HPDE6-E6E7 (cell line): ENCODE data around the gene CCDC102B.
"Not testable (repeated sequence)": the region's sequence is repeated elsewhere in the genome, so short reads cannot be mapped to it uniquely, and the experiment has no call there.

Experiments used
- DNase-seq: peaks from one replicate; pipeline ENCODE4 v3.0.0; 2011; ENCODE audit warnings: missing footprints; ENCODE audit errors: extremely low spot score

The CCDC102B gene

GRCh38 chr18:68797871-68798270 is at the start of gene CCDC102B:
Gene CCDC102B, plus strand, starts transcription at chr18:68798080. Its CDS starts 38,684 bp downstream, at chr18:68836764.
- no peak for DNase-seq

DNA sequence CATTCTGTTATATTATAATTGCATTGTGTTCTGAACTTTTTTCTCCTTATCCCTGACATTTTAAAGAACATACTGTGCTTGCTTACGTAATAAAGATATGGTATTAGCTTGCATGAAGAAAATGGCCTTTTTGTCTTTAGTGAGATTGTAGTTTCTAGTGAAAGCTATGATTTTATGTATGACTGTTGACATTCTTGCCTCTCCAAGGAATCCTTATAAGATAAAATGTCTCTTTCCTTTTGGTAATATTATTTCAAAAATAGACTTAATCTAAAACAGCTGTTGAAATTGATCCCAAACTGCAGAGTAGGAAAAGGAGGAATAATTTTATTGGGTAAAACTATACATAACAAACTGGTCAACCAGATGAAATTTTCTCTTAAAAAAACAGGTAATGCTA is 40.8 kb upstream of the CCDC102B start:
- DNase-seq = no peak

GRCh38 chr18:68759308-68759707 is 38.6 kb upstream of the CCDC102B start:
- DNase-seq = no peak

- DNase-seq = no peak
These were observed 34.8 kb upstream of the CCDC102B start for GRCh38 chr18:68763083-68763482.

- DNase-seq = no peak
These were observed 33.9 kb upstream of the CCDC102B start for GRCh38 chr18:68764016-68764415.

GRCh38 chr18:68766433-68766832 is 31.4 kb upstream of the CCDC102B start:
- no peak for DNase-seq

GRCh38 chr18:68769461-68769860 is 28.4 kb upstream of the CCDC102B start:
- DNase-seq = no peak

DNA sequence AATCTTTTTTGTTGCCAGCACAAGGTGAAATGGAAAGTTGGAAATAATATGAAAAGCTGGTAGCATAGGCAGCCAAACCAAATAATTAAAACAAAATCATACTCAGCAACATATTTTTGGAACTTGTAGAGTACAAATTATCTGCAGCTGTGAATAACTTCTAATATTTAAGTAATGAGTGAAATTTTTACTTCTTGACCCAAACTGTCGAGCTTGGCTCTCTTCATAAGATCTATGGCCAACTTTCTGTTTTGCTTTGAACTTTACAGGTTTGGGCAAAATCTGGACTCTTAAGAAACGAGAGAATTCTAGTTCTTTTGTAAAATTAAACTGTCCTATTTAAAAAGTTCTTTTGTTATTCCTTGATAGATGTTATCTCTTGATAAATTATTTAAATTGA is 25.6 kb upstream of the CCDC102B start:
- no peak for DNase-seq

- DNase-seq = no peak
These were observed 19.5 kb upstream of the CCDC102B start for GRCh38 chr18:68778280-68778886.

DNA sequence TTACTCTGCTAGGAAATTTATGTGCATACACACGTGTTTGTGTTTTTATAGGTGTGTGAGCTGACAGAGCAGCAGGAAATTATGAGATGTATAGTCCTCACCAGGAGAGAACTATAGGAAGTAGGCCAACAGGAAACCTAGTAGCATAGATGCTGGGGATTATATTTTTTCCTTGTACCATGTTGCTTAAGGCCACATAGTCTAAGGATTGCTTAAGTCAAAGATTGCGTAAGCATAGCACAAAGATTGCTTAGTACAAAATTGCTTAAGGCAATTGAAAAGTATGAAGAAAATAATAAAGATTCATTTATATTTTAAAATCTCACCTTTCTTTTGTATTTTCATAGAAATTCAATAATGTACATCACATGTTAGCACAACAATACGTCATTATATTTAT is 18.7 kb upstream of the CCDC102B start:
- no peak for DNase-seq

- no peak for DNase-seq
These were observed 16.9 kb upstream of the CCDC102B start for GRCh38 chr18:68780802-68781635.

DNA sequence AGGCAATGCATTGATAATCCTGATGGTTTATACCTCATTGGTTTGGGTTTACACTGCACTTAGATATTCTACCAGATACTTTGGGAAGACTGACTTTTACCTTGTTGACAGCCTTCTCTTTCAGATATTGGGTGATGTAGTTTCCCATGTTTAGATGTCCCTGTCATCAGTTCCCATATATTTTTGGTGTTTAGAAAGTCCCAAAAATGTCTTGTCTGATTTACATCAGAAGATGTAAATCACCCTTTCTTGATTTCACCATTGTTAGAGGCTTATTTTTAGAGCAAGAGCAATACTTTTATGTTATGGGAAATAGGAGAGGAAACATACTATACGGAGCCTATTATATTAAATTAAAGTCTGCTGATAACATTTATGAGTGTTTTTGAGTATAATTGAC is 14.4 kb upstream of the CCDC102B start:
- no peak for DNase-seq

- DNase-seq = no peak
These were observed 13.8 kb upstream of the CCDC102B start for GRCh38 chr18:68784071-68784470.

DNA sequence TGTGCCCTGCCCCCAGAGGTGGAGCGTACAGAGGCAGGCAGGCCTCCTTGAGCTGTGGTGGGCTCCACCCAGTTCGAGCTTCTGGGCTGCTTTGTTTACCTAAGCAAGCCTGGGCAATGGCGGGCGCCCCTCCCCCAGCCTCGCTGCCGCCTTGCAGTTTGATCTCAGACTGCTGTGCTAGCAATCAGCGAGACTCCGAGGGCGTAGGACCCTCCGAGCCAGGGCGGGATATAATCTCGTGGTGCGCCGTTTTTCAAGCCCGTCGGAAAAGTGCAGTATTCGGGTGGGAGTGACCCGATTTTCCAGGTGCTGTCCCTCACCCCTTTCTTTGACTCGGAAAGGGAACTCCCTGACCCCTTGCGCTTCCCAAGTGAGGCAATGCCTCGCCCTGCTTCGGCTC is 7.6 kb upstream of the CCDC102B start:
- not testable (repeated sequence) for DNase-seq

DNA sequence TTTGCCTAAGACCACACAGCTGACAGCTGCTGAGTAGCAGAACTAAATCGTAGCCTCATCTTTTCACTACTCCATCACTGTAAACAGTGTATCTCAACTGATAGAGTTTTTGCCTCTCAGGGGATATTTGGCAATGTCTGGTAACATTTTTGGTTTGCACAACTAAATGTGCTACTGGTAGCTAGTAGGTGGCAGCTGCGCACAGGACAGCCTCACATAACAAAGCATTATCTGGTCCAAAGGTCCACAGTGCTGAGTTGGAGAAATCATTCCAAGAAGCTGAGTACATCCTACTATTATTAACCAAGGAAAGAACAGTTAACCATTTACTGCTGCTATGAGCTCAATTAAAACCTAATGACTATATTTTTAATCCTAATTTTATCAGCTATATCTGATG is 6.1 kb upstream of the CCDC102B start:
- no peak for DNase-seq

DNA sequence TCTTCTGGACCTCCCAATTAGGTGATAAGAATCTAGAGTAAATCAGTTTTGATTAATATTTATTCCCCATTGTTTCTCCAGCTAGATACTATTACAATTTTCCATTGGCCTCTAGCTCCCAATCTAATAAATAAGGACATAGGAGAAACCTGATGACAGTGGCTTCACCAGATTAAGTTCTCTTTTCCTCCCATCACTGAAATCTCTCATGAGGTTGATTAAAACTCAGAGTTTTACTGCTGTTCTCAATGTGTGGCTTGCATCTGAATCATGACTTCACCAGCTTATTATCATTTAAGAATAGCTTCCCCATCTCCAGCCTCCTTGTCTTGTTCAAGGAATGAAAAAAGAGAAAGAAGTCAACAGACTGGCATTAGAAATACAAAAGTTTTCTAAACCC is 3.9 kb upstream of the CCDC102B start:
- no peak for DNase-seq

GRCh38 chr18:68796936-68797690 is 767 bp upstream of the CCDC102B start:
- no peak for DNase-seq

DNA sequence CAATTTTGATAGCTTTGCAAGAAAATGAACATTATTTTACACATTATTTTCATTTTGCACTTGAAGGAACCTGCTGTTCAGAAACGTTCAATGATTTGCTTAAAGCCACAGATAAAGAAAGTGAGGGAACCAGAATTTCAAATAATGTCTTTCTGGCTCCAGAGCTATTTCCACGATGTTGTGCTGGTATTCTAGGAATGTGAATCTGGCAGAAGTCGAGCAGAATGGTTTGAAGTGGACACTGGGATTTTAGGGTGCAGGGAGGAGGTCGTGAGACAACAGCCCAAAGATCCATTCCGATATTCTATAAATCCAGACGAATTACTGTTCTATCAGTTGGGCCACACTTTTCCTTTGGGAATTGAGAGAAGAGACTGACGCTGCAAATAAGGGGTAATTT is 2.2 kb downstream of the CCDC102B start:
- no peak for DNase-seq

DNA sequence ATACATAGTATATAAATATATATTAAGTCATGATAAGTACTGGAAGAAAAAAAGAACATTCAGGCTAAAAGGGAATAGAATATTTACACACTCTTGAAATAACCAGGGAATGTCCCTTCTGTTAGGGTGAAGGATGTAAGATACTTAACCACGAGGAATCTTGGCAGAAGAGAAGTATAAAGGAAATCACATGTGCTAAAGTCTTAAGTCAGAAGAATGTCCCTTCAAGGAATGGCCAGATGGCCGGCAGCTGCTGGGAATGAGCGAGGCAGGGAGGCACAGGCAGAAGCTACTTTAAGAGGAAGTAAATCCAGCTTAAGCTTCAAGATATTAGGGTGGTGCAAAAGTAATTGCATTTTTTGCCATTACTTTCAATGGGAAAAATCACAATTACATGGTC is 5.5 kb downstream of the CCDC102B start:
- DNase-seq = no peak

DNA sequence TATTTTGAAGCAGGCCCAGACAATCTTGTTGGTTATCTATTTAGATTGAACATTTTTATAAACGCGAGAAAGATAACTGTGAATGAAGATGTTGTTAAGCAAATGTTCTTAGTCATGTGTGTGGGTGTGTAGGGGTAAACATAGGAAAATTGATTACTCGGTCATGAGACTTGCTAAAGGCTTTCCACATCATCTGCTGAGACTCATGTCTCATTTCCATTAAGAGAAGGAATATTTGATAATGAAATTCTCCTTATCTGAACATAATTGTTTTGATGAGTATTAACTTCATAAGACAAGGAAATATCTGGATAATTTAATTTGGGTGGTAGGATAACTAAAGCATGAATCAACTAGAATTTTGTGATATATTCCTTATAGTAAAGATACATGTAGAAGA is 19.7 kb downstream of the CCDC102B start:
- DNase-seq = no peak

DNA sequence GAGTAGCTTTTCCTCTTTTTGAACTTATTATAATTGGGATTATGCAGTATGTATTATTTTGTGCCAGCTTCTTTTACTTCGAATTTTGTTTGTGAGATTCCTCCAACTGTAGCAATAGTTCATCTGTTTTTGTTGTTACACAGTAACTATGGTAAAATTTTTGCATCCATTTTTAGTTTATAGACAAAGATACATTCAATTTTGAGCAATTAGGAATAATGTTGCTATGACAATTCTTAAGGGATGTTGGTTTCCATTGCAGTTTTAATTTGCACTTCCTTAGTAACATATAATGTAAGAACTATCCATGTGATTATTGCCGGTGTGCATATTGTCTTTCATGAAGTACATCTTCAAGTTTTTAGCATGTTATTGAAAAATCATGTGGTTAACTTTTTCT is 20.7 kb downstream of the CCDC102B start:
- no peak for DNase-seq

DNA sequence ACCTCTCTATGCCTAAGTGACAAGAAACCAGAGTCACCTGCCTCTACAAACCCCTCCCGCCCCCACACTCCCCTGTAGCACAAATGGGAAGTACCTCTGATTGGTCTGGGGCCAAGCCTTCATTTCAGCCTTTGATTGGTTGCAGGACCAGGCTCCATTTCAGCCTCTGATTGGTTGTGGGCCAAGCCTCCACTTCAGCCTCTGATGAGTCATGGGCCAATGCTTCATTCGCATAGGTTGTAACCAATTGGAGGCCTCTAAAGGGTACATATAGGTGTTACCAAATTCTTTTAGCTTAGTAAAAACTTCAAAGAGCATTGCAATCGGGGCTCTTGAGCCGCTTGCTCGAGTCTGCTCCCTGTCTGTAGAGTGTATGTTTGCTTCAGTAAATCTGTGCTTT is 25.0 kb downstream of the CCDC102B start:
- no peak for DNase-seq

GRCh38 chr18:68826121-68826520 is 28.2 kb downstream of the CCDC102B start:
- DNase-seq = no peak
